SK-N-SH (cell line): Measurements from ENCODE around the gene NDUFB2. TPM values are rescaled to one million over a fixed set of nuclear protein-coding genes. Genes with fewer than 3 reads are reported as not detected.
A peak's percentile ranks its signal among the peaks of the same experiment; 100 is the strongest.
"Not testable (repeated sequence)": the region's sequence is repeated elsewhere in the genome, so short reads cannot be mapped to it uniquely, and the experiment has no call there.

Experiments
- CTCF ChIA-PET: fragments of 300-600, 350-600 bp; formaldehyde crosslinking; extraction: SDS; loops from one replicate; lab custom pipeline; 2021; lab: Yijun Ruan, JAX
- POLR2A ChIA-PET: fragments of 350-600 bp; sonication (Branson Sonifier 250); formaldehyde crosslinking; extraction: SDS; loops from one replicate; lab custom pipeline; 2020; ENCODE audit warnings: antibody characterized with exemption, inconsistent platforms; lab: Yijun Ruan, JAX
- DNase-seq: peaks from one replicate; pipeline ENCODE4 v3.0.0; 2012
- H2AFZ ChIP-seq: fragments of 200-600 bp; sonication (generic); 2 replicates; pipeline ENCODE4 v1.8.1; 2016; ENCODE audit warnings: antibody characterized with exemption, mild to moderate bottlenecking, low read depth
- H3F3A ChIP-seq: fragments of 200-600 bp; sonication (generic); replicated peaks from 2 replicates; pipeline ENCODE3; 2016; ENCODE audit warnings: antibody characterized with exemption, mild to moderate bottlenecking; ENCODE audit not compliant: insufficient read depth
- H3K27ac ChIP-seq, 2 experiments: fragments of 200-500 bp in 1 of 2; fragments of 200-600 bp in 1 of 2; sonication (Bioruptor generic) in 1 of 2; sonication (generic), shearing (Covaris generic) in 1 of 2; 2 replicates each; pipeline versions ENCODE4 v1.5.1 to v1.6.1; 2014 to 2016; ENCODE audit warnings: low read depth in 2 of 2, inconsistent platforms in 1 of 2, low read length in 1 of 2, mild to moderate bottlenecking in 1 of 2, mixed read lengths in 1 of 2
- H3K27me3 ChIP-seq: fragments of 200-600 bp; sonication (generic), shearing (Covaris generic); 2 replicates; pipeline ENCODE4 v1.6.1; 2016; ENCODE audit warnings: mixed run types; ENCODE audit not compliant: insufficient read depth
- H3K36me3 ChIP-seq, 2 experiments: fragments of 200-500 bp in 1 of 2; fragments of 200-600 bp in 1 of 2; sonication (Bioruptor generic) in 1 of 2; sonication (generic) in 1 of 2; replicated peaks in 1 of 2; 2 replicates each; pipeline versions ENCODE3 to v1.5.1; 2014 to 2016; ENCODE audit warnings: low read length in 1 of 2, mild to moderate bottlenecking in 1 of 2; ENCODE audit not compliant: insufficient read depth in 2 of 2, control insufficient read depth in 1 of 2
- H3K4me1 ChIP-seq, 2 experiments: fragments of 200-500 bp in 1 of 2; fragments of 200-600 bp in 1 of 2; sonication (Bioruptor generic) in 1 of 2; sonication (generic), shearing (Covaris generic) in 1 of 2; 2 replicates each; pipeline versions ENCODE4 v1.5.1 to v1.6.1; 2014 to 2016; ENCODE audit warnings: low read depth in 1 of 2, low read length in 1 of 2, mixed run types in 1 of 2; ENCODE audit not compliant: insufficient read depth in 2 of 2, control insufficient read depth in 1 of 2
- H3K4me2 ChIP-seq: fragments of 200-600 bp; sonication (generic), shearing (Covaris generic); 2 replicates; pipeline ENCODE4 v1.6.1; 2017; ENCODE audit warnings: mixed run types
- H3K4me3 ChIP-seq, 2 experiments: fragments of 200-500 bp in 1 of 2; fragments of 200-600 bp in 1 of 2; sonication (Bioruptor generic) in 1 of 2; sonication (generic), shearing (Covaris generic) in 1 of 2; 2 replicates each; pipeline versions ENCODE4 v1.5.1 to v1.8.1; 2014 to 2016; ENCODE audit warnings: low read depth in 2 of 2, inconsistent platforms in 1 of 2, low read length in 1 of 2, mild to moderate bottlenecking in 1 of 2, mixed read lengths in 1 of 2, moderate library complexity in 1 of 2
- H3K79me2 ChIP-seq: fragments of 200-600 bp; sonication (generic); 2 replicates; pipeline ENCODE4 v1.8.1; 2017; ENCODE audit warnings: mild to moderate bottlenecking; ENCODE audit not compliant: insufficient read depth
- H3K9ac ChIP-seq: fragments of 200-600 bp; sonication (generic); 2 replicates; pipeline ENCODE4 v1.6.1; 2017; ENCODE audit warnings: mixed run types
- H3K9me2 ChIP-seq: fragments of 200-600 bp; sonication (generic); 2 replicates; pipeline ENCODE4 v1.6.1; 2017; ENCODE audit warnings: mixed run types
- H3K9me3 ChIP-seq: fragments of 200-600 bp; sonication (generic); 2 replicates; pipeline ENCODE4 v1.6.1; 2017; ENCODE audit warnings: mixed run types, mild to moderate bottlenecking, moderate library complexity
- H4K20me1 ChIP-seq: fragments of 200-600 bp; sonication (generic); 2 replicates; pipeline ENCODE4 v1.6.1; 2017; ENCODE audit warnings: mild to moderate bottlenecking, mixed run types; ENCODE audit not compliant: insufficient read depth
- CTCF ChIP-seq: fragments of 200-600 bp; sonication (generic); IDR thresholded peaks from 2 replicates; pipeline ENCODE4 v1.6.1; 2017; ENCODE audit warnings: antibody characterized with exemption, mild to moderate bottlenecking, moderate library complexity
- MEF2A ChIP-seq: IDR thresholded peaks from 2 replicates; pipeline ENCODE4 v1.4.0; 2012; ENCODE audit warnings: low read depth, borderline replicate concordance
- PBX3 ChIP-seq: IDR thresholded peaks from 2 replicates; pipeline ENCODE4; 2012
- POLR2AphosphoS5 ChIP-seq: IDR thresholded peaks from 2 replicates; pipeline ENCODE4 v1.6.1; 2012; ENCODE audit warnings: low read depth, low read length
- RAD21 ChIP-seq: IDR thresholded peaks from 2 replicates; pipeline ENCODE4 v1.6.1; 2012; ENCODE audit warnings: mild to moderate bottlenecking, low read length
- REST ChIP-seq: IDR thresholded peaks from 2 replicates; pipeline ENCODE4 v1.6.1; 2012; ENCODE audit warnings: mild to moderate bottlenecking, low read depth, low read length, moderate library complexity
- RFX5 ChIP-seq: IDR thresholded peaks from 2 replicates; pipeline ENCODE4 v1.6.1; 2012; ENCODE audit warnings: mild to moderate bottlenecking, improper control_type of control experiment, low read length
- SMC3 ChIP-seq: IDR thresholded peaks from 2 replicates; pipeline ENCODE4 v1.6.1; 2012; ENCODE audit warnings: low read depth, low read length, improper control_type of control experiment
- TEAD4 ChIP-seq: IDR thresholded peaks from 2 replicates; pipeline ENCODE4 v1.4.0; 2012; ENCODE audit warnings: mild to moderate bottlenecking, borderline replicate concordance; ENCODE audit not compliant: insufficient read depth
- USF1 ChIP-seq: IDR thresholded peaks from 2 replicates; pipeline ENCODE4 v1.4.0; 2012; ENCODE audit warnings: low read depth, borderline replicate concordance
- USF2 ChIP-seq: fragments of 150-350 bp; IDR thresholded peaks from 2 replicates; pipeline ENCODE4 v1.6.1; 2017; ENCODE audit warnings: antibody characterized with exemption, low read length, low read depth, borderline replicate concordance
- YY1 ChIP-seq: IDR thresholded peaks from 2 replicates; pipeline ENCODE4 v1.4.0; 2012; ENCODE audit warnings: low read depth, mild to moderate bottlenecking
- WGBS: methylation state at CpG from one replicate; pipeline ENCODE4 v1.1.6; 2017; ENCODE audit warnings: low lambda C conversion rate; 5-methylcytosine and 5-hydroxymethylcytosine counted together
- polyA plus RNA-seq, 3 experiments: library from polyadenylated mRNA; depleted of rRNA; stranded (reverse); fragments of >200 nt; gene quantifications; 2 replicates each; pipeline ENCODE4 v1.2.3, GENCODE V29; 2012

The NDUFB2 gene
- polyA plus RNA-seq, 1 of the 3 experiments (the other 2 are of a cell fraction): 1,214 TPM

- Histone ChIP-seq H3F3A (no peaks in the 10 kb centered on the region), H3K27me3 (peaks cover 9% of the 10 kb centered on the region; the same call in 1 of the 2 replicates), H3K36me3 (no peaks in the 10 kb centered on the region), H3K4me2 (no peak overlapping the region), H3K9me3 (no peaks in the 10 kb centered on the region), H4K20me1 (no peaks in the 10 kb centered on the region), H3K9ac (no peak overlapping the region), H3K4me3 (no peak overlapping the region), H3K27ac (no peak overlapping the region), H3K79me2 (no peaks in the 10 kb centered on the region), H3K9me2 (no peaks in the 10 kb centered on the region), H2AFZ (no peak overlapping the region), H3K4me1 (no peaks in the 10 kb centered on the region)
- ChIA-PET CTCF (interaction anchor here (0.6 to 5.3 kb wide), 16 partner anchors 7 to 872 kb away, joined by 3 to 34 read pairs (median 4); partner anchors contain the start of genes ADCK2 and MRPS33), POLR2A (interaction anchor here (0.6 kb wide), 1 partner anchor 166 kb away, joined by 3 read pairs; no protein-coding TSS in a partner anchor)
- DNase-seq: no peak
- 64% methylated on average over 2 of the region's 2 CpGs for WGBS
- TF ChIP-seq USF1 (no peak), MEF2A (no peak), SMC3 (peak; percentile 45), YY1 (no peak), TEAD4 (no peak), RFX5 (no peak), CTCF (peak; percentile 47), POLR2AphosphoS5 (no peak), REST (no peak), USF2 (no peak), RAD21 (peak; percentile 68), PBX3 (no peak)
These were observed 35.4 kb upstream of the NDUFB2 start for GRCh38 chr7:140661124-140661523.

GRCh38 chr7:140662938-140663337 is 33.6 kb upstream of the NDUFB2 start:
- H3F3A ChIP-seq, H3K79me2 ChIP-seq, H3K36me3 ChIP-seq, H3K4me2 ChIP-seq, H3K9me2 ChIP-seq, POLR2A ChIA-PET, H3K27me3 ChIP-seq, H2AFZ ChIP-seq, H3K27ac ChIP-seq, H3K9ac ChIP-seq, H3K4me1 ChIP-seq, H3K4me3 ChIP-seq, H3K9me3 ChIP-seq, H4K20me1 ChIP-seq, DNase-seq: not testable (repeated sequence)
- WGBS: 81% methylated on average over 2 of the region's 2 CpGs
- CTCF ChIA-PET: interaction anchor here (0.9 kb wide), 1 partner anchor 9 kb away, joined by 3 read pairs; no protein-coding TSS in a partner anchor
